ENCODE measurements around the gene CCDC171.
"Not testable (repeated sequence)": the region's sequence is repeated elsewhere in the genome, so short reads cannot be mapped to it uniquely, and the experiment has no call there.

The CCDC171 gene

GRCh38 chr9:15570769-15571168 is 17.9 kb downstream of the CCDC171 start:
- DNase-seq = no peak

DNA sequence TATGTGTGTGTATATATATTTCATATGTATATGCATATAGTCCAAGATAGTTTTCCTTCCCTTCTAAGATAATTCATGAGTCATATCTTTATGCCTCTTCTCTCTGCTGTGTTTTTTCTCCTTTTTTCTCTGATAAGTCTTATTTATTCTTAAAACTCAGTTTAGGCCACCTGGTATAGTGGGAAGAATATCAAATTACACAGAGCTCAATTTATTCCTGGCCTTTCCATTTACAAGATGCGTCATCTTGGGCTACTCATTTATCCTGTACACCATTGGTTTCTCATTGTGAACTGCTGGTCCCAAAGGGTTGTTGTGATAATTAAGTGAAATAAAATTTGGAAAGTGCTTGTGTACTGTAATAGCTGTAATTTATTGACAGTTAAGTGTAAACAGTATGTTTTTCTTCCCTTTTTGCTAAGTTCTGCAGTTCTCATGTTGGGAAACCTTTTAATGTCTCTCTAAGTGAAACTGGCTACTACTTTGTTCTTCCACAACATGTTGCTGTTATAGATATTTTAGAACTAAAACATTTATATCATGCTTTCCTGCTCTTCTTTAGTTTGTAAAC is 19.4 kb downstream of the CCDC171 start:
- no peak for DNase-seq

- no peak for DNase-seq
Observed at GRCh38 chr9:15576350-15577050, 23.7 kb downstream of the CCDC171 start.

- DNase-seq = no peak
Observed at GRCh38 chr9:15578714-15579113, 25.9 kb downstream of the CCDC171 start.

GRCh38 chr9:15584379-15584778 is 31.5 kb downstream of the CCDC171 start:
- DNase-seq = no peak

DNA sequence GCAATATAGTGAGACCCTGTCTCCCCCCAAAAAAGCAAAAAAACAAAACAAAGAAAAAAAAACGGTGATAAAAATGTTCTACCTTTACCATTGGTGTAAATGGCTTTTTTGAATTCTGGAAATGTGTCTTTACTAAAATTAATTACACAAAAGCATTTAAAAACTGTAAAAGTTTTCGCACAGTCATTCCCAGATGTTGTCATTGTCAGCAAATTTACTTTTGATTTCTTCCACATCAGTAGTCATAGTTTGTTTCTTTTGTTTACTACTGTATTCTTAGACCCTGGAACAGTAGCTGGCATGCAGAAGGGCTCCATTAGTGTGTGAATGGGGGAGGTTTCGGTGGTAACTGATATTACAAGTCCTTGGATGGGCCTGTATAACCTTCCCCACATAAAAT is 39.5 kb downstream of the CCDC171 start:
- no peak for DNase-seq

DNA sequence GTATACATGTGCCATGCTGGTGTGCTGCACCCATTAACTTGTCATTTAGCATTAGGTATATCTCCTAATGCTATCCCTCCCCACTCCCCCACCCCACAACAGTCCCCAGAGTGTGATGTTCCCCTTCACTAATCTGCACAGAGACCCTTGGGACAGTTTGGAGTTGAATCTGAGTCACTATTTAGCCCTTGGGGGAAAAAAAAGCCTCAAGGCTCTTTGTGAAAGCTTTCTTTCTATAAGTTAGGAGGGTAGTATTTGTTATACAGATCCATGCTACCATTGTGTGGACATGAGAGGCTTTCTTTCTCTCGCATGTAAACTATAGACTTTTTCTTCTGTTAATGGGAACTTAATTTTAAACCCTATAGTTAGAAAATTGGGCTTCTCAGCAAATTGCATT is 40.1 kb downstream of the CCDC171 start:
- DNase-seq = not testable (repeated sequence)

- not testable (repeated sequence) for DNase-seq
Observed at GRCh38 chr9:15600666-15601330, 48.0 kb downstream of the CCDC171 start.

GRCh38 chr9:15606643-15607472 is 54.0 kb downstream of the CCDC171 start:
- DNase-seq = peak; percentile 15

DNA sequence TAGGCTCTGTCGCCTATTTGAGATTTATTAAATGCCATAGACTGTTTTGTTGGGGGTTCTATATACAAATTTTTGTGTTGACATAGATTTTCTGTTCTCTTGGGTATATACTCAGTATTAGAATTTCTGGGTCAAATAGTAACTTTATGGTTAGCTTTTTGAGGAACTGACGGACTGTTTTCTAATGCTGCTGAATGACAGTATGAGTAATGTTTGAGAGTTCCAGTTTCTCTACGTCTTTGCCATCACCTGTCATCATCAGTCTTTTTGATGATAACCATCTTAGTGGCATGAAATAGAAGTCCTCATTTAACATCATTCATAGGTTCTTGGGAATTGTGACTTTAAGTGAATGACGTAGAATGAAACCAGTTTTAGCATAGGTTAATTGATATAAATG is 60.1 kb downstream of the CCDC171 start:
- no peak for DNase-seq

DNA sequence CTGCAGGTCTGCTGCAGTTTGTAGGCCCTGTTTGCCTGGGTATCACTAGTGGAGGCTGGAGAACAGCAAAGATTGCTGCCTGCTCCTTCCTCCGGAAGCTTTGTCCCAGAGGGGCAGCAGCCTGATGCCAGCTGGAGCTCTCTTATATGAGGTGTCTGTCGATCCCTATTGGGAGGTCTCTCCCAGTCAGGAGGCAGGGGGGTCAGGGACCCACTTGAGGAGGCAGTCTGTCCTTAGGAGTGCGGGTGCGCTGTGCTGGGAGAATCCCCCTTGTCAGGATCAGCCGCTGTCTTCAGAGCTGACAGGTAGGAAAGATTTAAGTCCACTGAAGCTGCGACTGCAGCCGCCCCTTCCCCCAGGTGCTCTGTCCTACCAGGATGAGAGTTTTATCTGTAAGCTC is 64.9 kb downstream of the CCDC171 start:
- no peak for DNase-seq

GRCh38 chr9:15618540-15619331 is 65.9 kb downstream of the CCDC171 start:
- no peak for DNase-seq

GRCh38 chr9:15622318-15622971 is 69.6 kb downstream of the CCDC171 start:
- no peak for DNase-seq

DNA sequence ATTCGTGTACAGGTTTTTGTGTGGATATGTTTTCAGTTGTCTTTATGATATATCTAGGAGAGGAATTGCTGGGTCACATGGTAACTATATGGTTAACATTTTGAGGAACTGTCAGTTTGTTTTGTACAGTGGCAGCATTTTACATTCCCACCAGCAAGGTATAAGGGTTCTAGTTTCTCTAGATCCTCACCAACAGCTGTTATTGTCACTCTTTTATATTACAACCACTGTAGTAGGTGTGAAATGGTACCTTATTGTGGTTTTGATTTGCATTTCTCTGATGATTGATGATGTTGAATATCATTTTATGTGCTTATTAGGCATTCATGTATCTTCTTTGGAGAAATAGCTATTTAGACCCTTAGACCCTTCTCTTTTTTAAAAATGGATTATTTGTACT is 82.9 kb downstream of the CCDC171 start:
- no peak for DNase-seq

- no peak for DNase-seq
Observed at GRCh38 chr9:15640121-15640520, 87.3 kb downstream of the CCDC171 start.

- no peak for DNase-seq
Observed at GRCh38 chr9:15641291-15641690, 88.4 kb downstream of the CCDC171 start.

- DNase-seq = no peak
Observed at GRCh38 chr9:15642369-15642962, 89.6 kb downstream of the CCDC171 start.

DNA sequence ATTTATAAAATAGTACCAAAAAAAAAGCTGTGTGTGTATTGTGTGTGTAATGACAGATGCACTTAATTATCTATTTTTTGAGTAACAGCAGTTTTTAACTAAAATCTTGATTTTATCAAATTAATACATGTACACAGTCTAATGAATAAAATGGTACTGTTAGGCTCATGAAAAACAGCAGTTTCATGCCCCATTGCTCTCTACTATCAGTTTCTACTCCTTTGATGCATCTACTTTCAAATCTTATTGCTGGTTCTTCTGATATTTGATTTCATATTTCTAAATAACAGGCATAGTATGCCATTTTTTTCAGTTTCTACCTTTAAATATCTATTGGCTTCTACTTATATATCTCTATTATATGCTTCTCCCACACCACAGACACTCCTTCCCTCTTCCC is 117.4 kb downstream of the CCDC171 start:
- no peak for DNase-seq

- no peak for DNase-seq
Observed at GRCh38 chr9:15670894-15671293, 118.1 kb downstream of the CCDC171 start.

- no peak for DNase-seq
Observed at GRCh38 chr9:15693701-15694100, 140.9 kb downstream of the CCDC171 start.

GRCh38 chr9:15696979-15697378 is 144.1 kb downstream of the CCDC171 start:
- DNase-seq = no peak
